ENCODE results near the gene MCM5. TPM values are rescaled to one million over a fixed set of nuclear protein-coding genes. Genes with fewer than 3 reads are reported as not detected.
"Not testable (repeated sequence)": the region's sequence is repeated elsewhere in the genome, so short reads cannot be mapped to it uniquely, and the experiment has no call there.

Gene MCM5
- total RNA-seq, 2 experiments from 2014 or later, result 21.6 to 22.6 TPM

DNA sequence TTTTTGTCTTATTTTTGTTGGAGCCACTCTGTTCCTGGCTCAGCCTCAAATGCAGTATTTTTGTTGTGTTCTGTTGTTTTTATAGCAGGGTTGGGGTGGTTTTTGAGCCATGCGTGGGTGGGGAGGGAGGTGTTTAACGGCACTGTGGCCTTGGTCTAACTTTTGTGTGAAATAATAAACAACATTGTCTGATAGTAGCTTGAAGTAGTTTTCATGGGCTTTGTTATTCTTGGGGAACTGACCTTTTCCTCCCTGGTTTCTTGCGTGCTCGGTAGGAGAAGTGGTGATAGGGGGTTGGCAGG, 6.0 kb upstream of the MCM5 start:
- H3K4me3 ChIP-seq (ENCODE audit: low read length), result no peak overlapping the region
- H3K27me3 ChIP-seq (ENCODE audit: control insufficient read depth in 1 of 2, insufficient read depth in 2 of 2, low read length in 2 of 2), result no peaks in the 10 kb centered on the region
- no peak for ATAC-seq (ENCODE audit: poor library complexity)
- no peak overlapping the region for H3K27ac ChIP-seq (ENCODE audit: low read depth in 1 of 2, low read length in 2 of 2)
- intact Hi-C loops (cut with DNase I, micrococcal nuclease), result no loop called here
- Mint-ChIP-seq H3K4me3 (no peak overlapping the region), H3K9me3 (no peaks in the 10 kb centered on the region), H3K4me1 (ENCODE audit: low read depth) (no peaks in the 10 kb centered on the region), H3K27me3 (no peaks in the 10 kb centered on the region), H3K27ac (no peak overlapping the region), H3K36me3 (ENCODE audit: low read depth) (no peaks in the 10 kb centered on the region)
- TF ChIP-seq, protein P1, sequence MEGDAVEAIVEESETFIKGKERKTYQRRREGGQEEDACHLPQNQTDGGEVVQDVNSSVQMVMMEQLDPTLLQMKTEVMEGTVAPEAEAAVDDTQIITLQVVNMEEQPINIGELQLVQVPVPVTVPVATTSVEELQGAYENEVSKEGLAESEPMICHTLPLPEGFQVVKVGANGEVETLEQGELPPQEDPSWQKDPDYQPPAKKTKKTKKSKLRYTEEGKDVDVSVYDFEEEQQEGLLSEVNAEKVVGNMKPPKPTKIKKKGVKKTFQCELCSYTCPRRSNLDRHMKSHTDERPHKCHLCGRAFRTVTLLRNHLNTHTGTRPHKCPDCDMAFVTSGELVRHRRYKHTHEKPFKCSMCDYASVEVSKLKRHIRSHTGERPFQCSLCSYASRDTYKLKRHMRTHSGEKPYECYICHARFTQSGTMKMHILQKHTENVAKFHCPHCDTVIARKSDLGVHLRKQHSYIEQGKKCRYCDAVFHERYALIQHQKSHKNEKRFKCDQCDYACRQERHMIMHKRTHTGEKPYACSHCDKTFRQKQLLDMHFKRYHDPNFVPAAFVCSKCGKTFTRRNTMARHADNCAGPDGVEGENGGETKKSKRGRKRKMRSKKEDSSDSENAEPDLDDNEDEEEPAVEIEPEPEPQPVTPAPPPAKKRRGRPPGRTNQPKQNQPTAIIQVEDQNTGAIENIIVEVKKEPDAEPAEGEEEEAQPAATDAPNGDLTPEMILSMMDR (IDR thresholded peaks at IDR 0.05), result no peak
- ChIA-PET CTCF (no interaction called here), POLR2A (no interaction called here)
- H3K36me3 ChIP-seq (ENCODE audit: insufficient read depth, low read length), result no peaks in the 10 kb centered on the region
- H3K4me1 ChIP-seq (ENCODE audit: insufficient read depth, low read length), result peaks cover under 1% of the 10 kb centered on the region
- no peak for DNase-seq
- no peaks in the 10 kb centered on the region for H3K9me3 ChIP-seq (ENCODE audit: control insufficient read depth in 1 of 2, insufficient read depth in 1 of 2, low read length in 2 of 2)

DNA sequence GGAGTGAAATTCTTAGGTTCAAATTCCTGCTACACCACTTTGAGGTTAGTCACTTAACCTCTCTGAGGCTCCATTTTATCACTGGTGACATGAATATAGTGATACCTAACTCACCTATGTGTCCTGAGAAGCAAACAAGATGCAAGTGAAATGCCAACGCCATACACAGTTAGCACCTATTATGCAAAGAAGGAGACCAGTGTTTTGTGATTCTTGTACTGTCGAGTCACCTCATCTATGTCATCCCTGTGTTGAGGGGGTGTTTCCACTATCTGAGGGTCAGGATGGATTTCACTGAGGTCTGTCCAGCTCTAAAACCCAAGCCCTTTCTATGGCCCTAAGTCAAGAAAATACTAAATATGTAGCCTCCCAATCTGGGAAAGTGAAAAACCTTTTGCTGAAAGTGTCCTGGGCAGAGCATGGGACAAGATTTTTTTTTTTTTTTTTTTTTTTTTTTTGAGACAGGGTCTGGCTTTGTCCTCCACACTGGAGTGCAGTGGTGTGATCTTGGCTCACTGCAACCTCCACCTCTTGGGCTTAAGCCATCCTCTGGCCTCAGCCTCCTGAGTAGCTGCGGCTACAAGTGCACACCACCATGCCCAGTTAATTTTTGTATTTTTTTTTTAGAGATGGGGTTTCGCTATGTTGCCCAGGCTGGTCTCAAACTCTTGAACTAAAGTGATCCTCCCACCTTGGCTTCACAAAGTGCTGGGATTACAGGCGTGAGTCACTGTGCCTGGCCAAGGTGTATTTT, 5.0 kb upstream of the MCM5 start:
- CTCF ChIA-PET, result no interaction called here
- Mint-ChIP-seq H3K4me1 (ENCODE audit: low read depth) (peaks cover 7% of the 10 kb centered on the region), H3K27ac (no peak overlapping the region), H3K36me3 (ENCODE audit: low read depth) (peaks cover 7% of the 10 kb centered on the region), H3K9me3 (no peaks in the 10 kb centered on the region), H3K27me3 (no peaks in the 10 kb centered on the region), H3K4me3 (no peak overlapping the region)
- intact Hi-C loops (cut with DNase I, micrococcal nuclease), result loop anchor here in 1 of 2 experiments (5.0 kb wide), 3 partner anchors 43 to 1112 kb away; partner anchors contain the start of genes FOXRED2 and HMGXB4
- ATAC-seq (ENCODE audit: poor library complexity) (no peak), DNase-seq (no peak)
- TF ChIP-seq, protein P1 (IDR thresholded peaks at IDR 0.05), result no peak
- Histone ChIP-seq H3K36me3 (ENCODE audit: insufficient read depth, low read length) (no peaks in the 10 kb centered on the region), H3K27ac (ENCODE audit: low read depth in 1 of 2, low read length in 2 of 2) (no peak overlapping the region), H3K4me3 (ENCODE audit: low read length) (no peak overlapping the region), H3K4me1 (ENCODE audit: insufficient read depth, low read length) (peaks cover 7% of the 10 kb centered on the region), H3K27me3 (ENCODE audit: control insufficient read depth in 1 of 2, insufficient read depth in 2 of 2, low read length in 2 of 2) (no peaks in the 10 kb centered on the region), H3K9me3 (ENCODE audit: control insufficient read depth in 1 of 2, insufficient read depth in 1 of 2, low read length in 2 of 2) (no peaks in the 10 kb centered on the region)
- POLR2A ChIA-PET, result no interaction called here

DNA sequence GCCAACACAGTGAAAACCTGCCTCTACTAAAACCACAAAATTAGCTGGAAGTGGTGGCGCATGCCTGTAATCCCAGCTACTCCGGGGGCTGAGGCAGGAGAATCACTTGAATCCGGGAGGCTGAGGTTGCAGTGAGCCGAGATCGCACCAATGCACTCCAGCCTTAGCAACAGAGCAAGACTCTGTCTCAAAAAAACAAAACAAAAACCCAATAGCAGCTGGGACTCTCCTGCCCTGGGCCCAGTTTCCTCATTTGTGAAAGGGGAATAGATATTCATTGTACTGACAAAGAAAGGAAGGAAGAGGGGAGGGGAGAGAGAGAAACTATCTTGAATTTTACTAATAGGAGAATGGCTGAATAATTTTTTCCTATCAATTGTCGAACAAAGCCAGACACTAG, 3.3 kb upstream of the MCM5 start:
- H3K4me3 Mint-ChIP-seq; H3K27ac ChIP-seq (ENCODE audit: low read depth in 1 of 2, low read length in 2 of 2); CTCF ChIA-PET; ATAC-seq (ENCODE audit: poor library complexity); H3K9me3 ChIP-seq (ENCODE audit: control insufficient read depth in 1 of 2, insufficient read depth in 1 of 2, low read length in 2 of 2); H3K27me3 ChIP-seq (ENCODE audit: control insufficient read depth in 1 of 2, insufficient read depth in 2 of 2, low read length in 2 of 2); H3K27me3 Mint-ChIP-seq; H3K27ac Mint-ChIP-seq; H3K36me3 ChIP-seq (ENCODE audit: insufficient read depth, low read length); H3K4me3 ChIP-seq (ENCODE audit: low read length); H3K9me3 Mint-ChIP-seq: not testable (repeated sequence)
- DNase-seq, result peak in 1 of 14 experiments; percentile 37
- Mint-ChIP-seq H3K4me1 (ENCODE audit: low read depth) (peaks cover 18% of the 10 kb centered on the region), H3K36me3 (ENCODE audit: low read depth) (peaks cover 17% of the 10 kb centered on the region)
- POLR2A ChIA-PET, result interaction anchor here (0.9 kb wide), 1 partner anchor 97 kb away, joined by 3 read pairs; the partner anchor contains the start of gene TOM1
- intact Hi-C loops (cut with DNase I, micrococcal nuclease), result loop anchor here in 1 of 2 experiments (5.0 kb wide), 3 partner anchors 44 to 1111 kb away; partner anchors contain the start of genes FOXRED2 and HMGXB4
- peaks cover 22% of the 10 kb centered on the region for H3K4me1 ChIP-seq (ENCODE audit: insufficient read depth, low read length)

Measured in CD4-positive, alpha-beta T cell (primary cell).